H9 (cell line): ENCODE measurements around the gene PIM3. TPM values are rescaled to one million over a fixed set of nuclear protein-coding genes. Genes with fewer than 3 reads are reported as not detected.

Source experiments
- DNase-seq: peaks from one replicate; pipeline ENCODE4 v3.0.0-alpha.2; 2017
- H2AFZ ChIP-seq: one replicate; pipeline ENCODE4 v1.6.1; 2013; ENCODE audit warnings: mild to moderate bottlenecking, low read length, control low read depth, moderate library complexity
- H2AK5ac ChIP-seq: 2 replicates; pipeline ENCODE4 v1.6.1; 2013; ENCODE audit warnings: low read length, control low read depth, mixed read lengths; ENCODE audit not compliant: insufficient read length
- H2BK120ac ChIP-seq: one replicate; pipeline ENCODE4 v1.6.1; 2013; ENCODE audit warnings: low read depth, mild to moderate bottlenecking, low read length, control low read depth, inconsistent platforms; ENCODE audit not compliant: poor library complexity, severe bottlenecking
- H2BK12ac ChIP-seq: 2 replicates; pipeline ENCODE4 v1.6.1; 2013; ENCODE audit warnings: low read length, control low read depth, mixed read lengths, low read depth; ENCODE audit not compliant: insufficient read length
- H2BK15ac ChIP-seq: 2 replicates; pipeline ENCODE4 v1.6.1; 2013; ENCODE audit warnings: low read depth, low read length, control low read depth
- H2BK20ac ChIP-seq: one replicate; pipeline ENCODE4 v1.6.1; 2013; ENCODE audit warnings: low read depth, mild to moderate bottlenecking, low read length, control low read depth, inconsistent platforms; ENCODE audit not compliant: poor library complexity, severe bottlenecking
- H2BK5ac ChIP-seq: 2 replicates; pipeline ENCODE4 v1.6.1; 2013; ENCODE audit warnings: low read length, control low read depth, mixed read lengths; ENCODE audit not compliant: insufficient read length
- H3K14ac ChIP-seq: 2 replicates; pipeline ENCODE4 v1.6.1; 2013; ENCODE audit warnings: low read length, control low read depth; ENCODE audit not compliant: insufficient read depth
- H3K18ac ChIP-seq: 2 replicates; pipeline ENCODE4 v1.6.1; 2013; ENCODE audit warnings: low read depth, mild to moderate bottlenecking, mixed read lengths, low read length, control low read depth; ENCODE audit not compliant: insufficient read length
- H3K23ac ChIP-seq: 2 replicates; pipeline ENCODE4 v1.6.1; 2013; ENCODE audit warnings: low read length, control low read depth, mixed read lengths, low read depth; ENCODE audit not compliant: insufficient read length
- H3K23me2 ChIP-seq: 2 replicates; pipeline ENCODE4 v1.6.1; 2013; ENCODE audit warnings: low read depth, mild to moderate bottlenecking, mixed read lengths, low read length, control low read depth; ENCODE audit not compliant: insufficient read length, poor library complexity, severe bottlenecking
- H3K27ac ChIP-seq: 2 replicates; pipeline ENCODE4 v1.5.1; 2013; ENCODE audit warnings: low read length, control low read depth, mixed read lengths, low read depth; ENCODE audit not compliant: insufficient read length
- H3K27me3 ChIP-seq: 2 replicates; pipeline ENCODE4 v1.6.1; 2013; ENCODE audit warnings: low read length, control low read depth, inconsistent platforms; ENCODE audit not compliant: insufficient read depth
- H3K4ac ChIP-seq: 2 replicates; pipeline ENCODE4 v1.6.1; 2013; ENCODE audit warnings: low read depth, mild to moderate bottlenecking, control low read depth, inconsistent platforms, low read length, moderate library complexity
- H3K4me1 ChIP-seq: 2 replicates; pipeline ENCODE4 v1.6.1; 2013; ENCODE audit warnings: low read length, control low read depth, inconsistent platforms; ENCODE audit not compliant: insufficient read depth
- H3K4me2 ChIP-seq: 2 replicates; pipeline ENCODE4 v1.6.1; 2013; ENCODE audit warnings: low read length, control low read depth, mixed read lengths; ENCODE audit not compliant: insufficient read length, insufficient read depth
- H3K56ac ChIP-seq: 2 replicates; pipeline ENCODE4 v1.6.1; 2013; ENCODE audit warnings: low read depth, mild to moderate bottlenecking, mixed read lengths, low read length, control low read depth; ENCODE audit not compliant: insufficient read length
- H3K79me1 ChIP-seq: 2 replicates; pipeline ENCODE4 v1.6.1; 2013; ENCODE audit warnings: low read depth, mild to moderate bottlenecking, moderate library complexity, low read length, control low read depth, inconsistent platforms; ENCODE audit not compliant: insufficient read depth, poor library complexity, severe bottlenecking
- H3K79me2 ChIP-seq: 2 replicates; pipeline ENCODE4 v1.6.1; 2013; ENCODE audit warnings: low read length, control low read depth, inconsistent platforms; ENCODE audit not compliant: insufficient read depth
- H3K9ac ChIP-seq: 2 replicates; pipeline ENCODE4 v1.6.1; 2013; ENCODE audit warnings: low read length, control low read depth, mixed read lengths; ENCODE audit not compliant: insufficient read length; ENCODE audit errors: extremely low read depth
- H3K9me3 ChIP-seq: one replicate; pipeline ENCODE4 v1.6.1; 2013; ENCODE audit warnings: low read depth, low read length, inconsistent platforms; ENCODE audit not compliant: control insufficient read depth
- H3T11ph ChIP-seq: one replicate; pipeline ENCODE4 v1.6.1; 2013; ENCODE audit warnings: mild to moderate bottlenecking, low read length, control low read depth, inconsistent platforms
- H4K20me1 ChIP-seq: one replicate; pipeline ENCODE4 v1.6.1; 2013; ENCODE audit not compliant: control insufficient read depth, insufficient read length, insufficient read depth
- H4K5ac ChIP-seq: 2 replicates; pipeline ENCODE4 v1.6.1; 2013; ENCODE audit warnings: low read depth, mild to moderate bottlenecking, mixed read lengths, low read length, control low read depth; ENCODE audit not compliant: insufficient read length
- H4K8ac ChIP-seq: replicated peaks from 2 replicates; pipeline ENCODE4 v1.6.1; 2013; ENCODE audit warnings: low read length, control low read depth, mixed read lengths, low read depth; ENCODE audit not compliant: insufficient read length
- H4K91ac ChIP-seq: 2 replicates; pipeline ENCODE4 v1.6.1; 2013; ENCODE audit warnings: low read depth, mild to moderate bottlenecking, moderate library complexity, mixed read lengths, low read length, control low read depth; ENCODE audit not compliant: insufficient read length
- H3K27ac Mint-ChIP-seq, 3 experiments: 2 replicates in 2 of 3; 3 replicates in 1 of 3; pipeline ENCODE4 v1.8.0; 2020 to 2021; ENCODE audit warnings: mixed read lengths in 3 of 3, mild to moderate bottlenecking in 1 of 3, moderate library complexity in 1 of 3
- H3K27me3 Mint-ChIP-seq: 2 replicates; pipeline ENCODE4 v1.8.0; 2021; ENCODE audit warnings: low read depth, mild to moderate bottlenecking, moderate library complexity, mixed read lengths
- H3K36me3 Mint-ChIP-seq, 3 experiments: 2 replicates in 2 of 3; 3 replicates in 1 of 3; pipeline ENCODE4 v1.8.0; 2020 to 2021; ENCODE audit warnings: low read depth in 3 of 3, mixed read lengths in 3 of 3; ENCODE audit not compliant: insufficient read depth in 1 of 3
- H3K4me1 Mint-ChIP-seq, 2 experiments: 2 replicates each; pipeline ENCODE4 v1.8.0; 2020; ENCODE audit warnings: mixed read lengths in 2 of 2
- H3K4me3 Mint-ChIP-seq, 2 experiments: 2 replicates in 1 of 2; 3 replicates in 1 of 2; pipeline ENCODE4 v1.8.0; 2020 to 2021; ENCODE audit warnings: mild to moderate bottlenecking in 2 of 2, mixed read lengths in 2 of 2, moderate library complexity in 1 of 2
- H3K9me3 Mint-ChIP-seq, 2 experiments: 2 replicates in 1 of 2; 3 replicates in 1 of 2; pipeline ENCODE4 v1.8.0; 2020; ENCODE audit warnings: mild to moderate bottlenecking in 2 of 2, mixed read lengths in 2 of 2, moderate library complexity in 1 of 2
- CTCF ChIP-seq: fragments of 200-600 bp; sonication (generic); conservative IDR thresholded peaks from 3 replicates; pipeline ENCODE4 v1.8.0; 2021; ENCODE audit warnings: antibody characterized with exemption, mild to moderate bottlenecking
- WGBS: extraction: QIAGEN DNeasy Blood & Tissue Kit; methylation state at CpG from one replicate; pipeline ENCODE4 v1.1.7; 2013; ENCODE audit warnings: missing lambda C conversion rate, low lambda C conversion rate, mixed read lengths; ENCODE audit not compliant: insufficient read length; ENCODE audit errors: extremely low coverage; 5-methylcytosine and 5-hydroxymethylcytosine counted together
- total RNA-seq: library from RNA; stranded (reverse); gene quantifications from 2 replicates; pipeline ENCODE4 v1.2.1, GENCODE V29; 2021

The PIM3 gene
- total RNA-seq, 1 experiment from 2014 or later = 43.4 TPM

- Histone ChIP-seq H3T11ph (no peak overlapping the region), H3K27ac (no peak overlapping the region), H2BK12ac (no peak overlapping the region), H2BK120ac (no peak overlapping the region), H3K4me1 (no peaks in the 10 kb centered on the region), H4K5ac (no peak overlapping the region), H2BK5ac (no peak overlapping the region), H2BK20ac (no peak overlapping the region), H2AK5ac (no peak overlapping the region), H3K18ac (no peak overlapping the region), H2AFZ (no peak overlapping the region), H3K14ac (no peak overlapping the region), H3K27me3 (no peaks in the 10 kb centered on the region), H4K20me1 (no peaks in the 10 kb centered on the region), H3K23me2 (peaks cover 9% of the 10 kb centered on the region), H3K23ac (no peak overlapping the region), H3K4me2 (no peak overlapping the region), H2BK15ac (no peak overlapping the region), H3K9me3 (no peaks in the 10 kb centered on the region), H3K56ac (no peak overlapping the region), H4K8ac (no peak overlapping the region), H3K9ac (no peak overlapping the region), H3K79me1 (no peaks in the 10 kb centered on the region), H3K4ac (no peak overlapping the region), H4K91ac (no peak overlapping the region), H3K79me2 (no peaks in the 10 kb centered on the region; the same call in 1 of the 2 replicates)
- Mint-ChIP-seq H3K9me3 (no peaks in the 10 kb centered on the region), H3K4me3 (peak overlapping the region in 1 of 2 experiments; percentile 64; a peak in 1 of 5 replicates), H3K27me3 (peaks cover 2% of the 10 kb centered on the region; the same call in 1 of the 2 replicates), H3K36me3 (peaks cover 0 to 24% (median 11%) of the 10 kb centered on the region in 3 experiments; a peak in 6 of 7 replicates), H3K27ac (no peak overlapping the region; a peak in 1 of 7 replicates), H3K4me1 (peaks cover 5 to 8% of the 10 kb centered on the region in 2 experiments; a peak in 3 of 4 replicates)
- no peak for DNase-seq
- no CpG with 5 or more reads among the region's 18 CpGs for WGBS
- TF ChIP-seq CTCF = no peak
These were observed 39.7 kb upstream of the PIM3 start for GRCh38 chr22:49920859-49921258.
